Ectodermal cell (in vitro differentiated cells): ENCODE data around the gene GM2A.

ENCODE experiments used
- H3K27ac ChIP-seq: 2 replicates; pipeline ENCODE4 v1.7.0; 2013; ENCODE audit warnings: mild to moderate bottlenecking, low read depth, low read length; ENCODE audit not compliant: insufficient read depth, poor library complexity, severe bottlenecking
- H3K27me3 ChIP-seq: 2 replicates; pipeline ENCODE4 v1.7.0; 2013; ENCODE audit warnings: mild to moderate bottlenecking, low read length; ENCODE audit not compliant: insufficient read depth, control insufficient read depth, poor library complexity, severe bottlenecking
- H3K36me3 ChIP-seq: one replicate; pipeline ENCODE4 v1.7.0; 2013; ENCODE audit warnings: low read length; ENCODE audit not compliant: control insufficient read depth, insufficient read depth
- H3K4me1 ChIP-seq: one replicate; pipeline ENCODE4 v1.7.0; 2013; ENCODE audit warnings: low read length; ENCODE audit not compliant: control insufficient read depth, insufficient read depth
- H3K4me3 ChIP-seq: 2 replicates; pipeline ENCODE4 v1.7.0; 2013; ENCODE audit warnings: low read depth, low read length, control low read depth; ENCODE audit not compliant: insufficient read depth
- H3K9me3 ChIP-seq: 2 replicates; pipeline ENCODE4 v1.7.0; 2013; ENCODE audit warnings: mild to moderate bottlenecking, low read length, moderate library complexity; ENCODE audit not compliant: control insufficient read depth
- WGBS, 2 experiments: methylation state at CpG; one replicate each; pipeline ENCODE4 v1.1.7; 2013; ENCODE audit warnings: missing lambda C conversion rate in 2 of 2; 5-methylcytosine and 5-hydroxymethylcytosine counted together

The GM2A gene

DNA sequence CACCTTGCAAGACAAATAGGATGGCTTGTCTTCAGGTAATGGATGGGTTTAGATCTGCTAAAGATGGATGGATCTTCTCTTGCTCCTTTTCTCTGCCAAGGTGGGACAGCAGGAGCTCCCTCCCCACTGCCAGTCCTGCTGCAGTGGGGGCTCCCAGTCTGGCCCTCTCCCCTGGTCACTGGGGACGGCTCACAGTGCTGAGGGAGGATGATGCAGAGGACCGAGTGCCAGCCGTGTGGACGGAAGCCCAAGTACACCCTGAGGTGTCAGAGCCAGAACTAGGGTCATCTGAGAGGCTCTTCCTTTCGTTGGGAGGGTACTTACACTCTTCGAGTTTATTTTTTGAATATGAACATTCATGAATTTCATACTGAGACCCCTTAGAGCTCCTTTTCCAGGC, 34.8 kb upstream of the GM2A start:
- no peak overlapping the region for H3K4me3 ChIP-seq
- H3K27me3 ChIP-seq: peaks cover 15% of the 10 kb centered on the region
- no peaks in the 10 kb centered on the region for H3K9me3 ChIP-seq
- no peaks in the 10 kb centered on the region for H3K36me3 ChIP-seq
- no peaks in the 10 kb centered on the region for H3K4me1 ChIP-seq
- 86 to 91% methylated on average over 6 of the region's 6 CpGs for WGBS, 2 experiments
- no peak overlapping the region for H3K27ac ChIP-seq

DNA sequence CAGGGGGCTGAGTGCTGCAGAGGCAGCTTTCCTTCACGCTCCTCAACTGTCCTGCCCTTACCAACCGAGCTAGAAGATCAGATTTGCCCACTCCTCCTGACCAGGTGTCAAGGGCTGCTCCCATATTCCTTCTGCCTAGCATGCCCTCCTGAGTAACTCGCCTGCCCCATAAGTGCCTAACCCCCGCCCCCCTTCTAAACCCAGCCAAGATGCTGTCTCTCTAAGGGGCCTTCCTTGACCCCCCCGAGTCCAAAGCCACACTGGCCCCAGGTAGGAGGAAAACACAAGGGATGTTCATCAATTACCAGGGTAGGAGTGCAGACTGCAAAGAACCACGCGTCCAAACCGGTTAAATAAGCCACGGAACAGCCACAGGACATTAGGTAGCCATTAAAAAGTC, 33.8 kb upstream of the GM2A start:
- no peaks in the 10 kb centered on the region for H3K9me3 ChIP-seq
- no peak overlapping the region for H3K27ac ChIP-seq
- no peak overlapping the region for H3K4me3 ChIP-seq
- WGBS, 2 experiments: 91 to 96% methylated on average over 8 to 9 of the region's 9 CpGs
- H3K4me1 ChIP-seq: no peaks in the 10 kb centered on the region
- peaks cover 23% of the 10 kb centered on the region for H3K27me3 ChIP-seq
- H3K36me3 ChIP-seq: no peaks in the 10 kb centered on the region

DNA sequence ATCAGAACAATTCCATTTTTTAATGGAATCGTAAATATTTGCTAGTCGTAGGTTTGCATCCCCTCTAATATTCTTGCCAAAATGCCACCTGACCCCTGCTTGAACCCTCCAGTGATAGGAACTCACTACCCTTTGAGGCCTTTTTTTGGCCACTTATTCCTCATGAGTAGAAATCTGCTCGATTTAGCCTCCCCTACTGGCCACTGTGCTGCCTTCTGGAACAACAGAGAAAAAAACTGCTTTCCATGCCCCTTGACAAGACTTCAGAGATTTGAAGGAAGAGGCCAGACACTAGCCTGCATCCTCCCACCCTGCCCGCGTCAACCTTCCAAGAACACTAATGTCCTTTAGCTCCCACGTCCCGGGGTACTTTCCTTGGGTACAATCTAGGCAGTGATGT, 33.2 kb upstream of the GM2A start:
- Histone ChIP-seq H3K27ac (no peak overlapping the region), H3K36me3 (no peaks in the 10 kb centered on the region), H3K27me3 (peaks cover 23% of the 10 kb centered on the region), H3K4me1 (no peaks in the 10 kb centered on the region), H3K4me3 (no peak overlapping the region), H3K9me3 (no peaks in the 10 kb centered on the region)
- 89 to 90% methylated on average over 7 of the region's 7 CpGs for WGBS, 2 experiments

DNA sequence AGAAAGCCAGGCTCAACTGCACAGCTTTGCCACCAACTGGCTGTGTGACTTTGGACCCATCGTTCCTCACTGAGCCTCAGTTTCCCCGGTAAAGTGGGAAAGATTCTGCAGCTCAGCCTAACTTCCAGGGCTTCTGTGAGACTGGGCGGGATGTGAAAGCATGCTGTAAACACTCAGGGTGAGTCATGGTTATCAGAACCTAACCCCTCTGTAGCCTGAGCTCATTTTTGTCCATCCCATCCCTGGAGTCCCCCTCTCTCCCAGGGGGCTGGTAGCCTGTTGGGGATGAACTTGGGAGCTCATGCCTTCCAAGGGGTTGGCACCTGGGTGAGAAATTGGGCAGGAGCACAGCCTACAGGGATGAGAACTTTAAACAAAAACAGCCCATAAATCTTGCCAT, 31.4 kb upstream of the GM2A start:
- H3K4me3 ChIP-seq: no peak overlapping the region
- no peaks in the 10 kb centered on the region for H3K4me1 ChIP-seq
- H3K27ac ChIP-seq: no peak overlapping the region
- WGBS, 2 experiments: 90 to 91% methylated on average over 3 of the region's 3 CpGs
- H3K27me3 ChIP-seq: peaks cover 23% of the 10 kb centered on the region
- no peaks in the 10 kb centered on the region for H3K36me3 ChIP-seq
- H3K9me3 ChIP-seq: no peaks in the 10 kb centered on the region

DNA sequence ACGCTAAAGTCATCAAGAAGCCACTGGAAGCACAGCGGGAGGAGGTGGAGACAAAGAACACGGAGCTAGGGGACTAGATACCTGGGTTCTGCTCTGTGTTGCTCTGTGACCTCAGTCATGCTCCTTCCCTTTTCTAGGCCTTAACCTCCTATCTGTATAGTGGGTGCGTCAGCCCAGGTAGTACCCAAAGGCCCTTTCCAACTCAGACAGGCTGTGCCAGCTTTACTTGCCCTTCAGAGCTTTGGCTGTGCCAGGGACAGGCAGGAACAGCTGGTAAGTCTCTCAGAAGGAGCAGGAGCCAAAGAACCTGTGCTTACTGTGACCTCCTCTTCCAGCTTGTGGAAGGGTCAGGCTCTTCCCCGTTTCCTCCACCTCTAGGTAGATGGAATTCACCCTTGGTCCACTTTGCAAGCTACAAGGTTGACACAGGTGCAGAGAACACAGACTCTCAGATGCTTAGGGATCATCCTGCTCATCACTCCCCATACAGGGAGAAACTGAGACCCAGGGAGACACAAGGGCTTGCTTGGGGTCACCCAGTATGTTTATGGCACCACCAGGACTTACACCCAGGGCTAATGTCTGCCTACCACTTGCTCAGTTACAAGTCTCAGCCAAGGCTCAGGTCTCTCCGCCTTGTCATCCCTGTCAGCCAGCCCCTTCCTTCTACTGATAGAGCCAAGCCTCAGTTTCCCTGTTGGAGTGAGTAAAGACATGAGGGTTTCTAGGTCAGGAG, 30.8 kb upstream of the GM2A start:
- Histone ChIP-seq H3K4me3 (no peak overlapping the region), H3K27ac (no peak overlapping the region), H3K36me3 (no peaks in the 10 kb centered on the region), H3K27me3 (peaks cover 23% of the 10 kb centered on the region), H3K4me1 (no peaks in the 10 kb centered on the region), H3K9me3 (no peaks in the 10 kb centered on the region)
- 89% methylated on average over 6 of the region's 6 CpGs for WGBS, 2 experiments

DNA sequence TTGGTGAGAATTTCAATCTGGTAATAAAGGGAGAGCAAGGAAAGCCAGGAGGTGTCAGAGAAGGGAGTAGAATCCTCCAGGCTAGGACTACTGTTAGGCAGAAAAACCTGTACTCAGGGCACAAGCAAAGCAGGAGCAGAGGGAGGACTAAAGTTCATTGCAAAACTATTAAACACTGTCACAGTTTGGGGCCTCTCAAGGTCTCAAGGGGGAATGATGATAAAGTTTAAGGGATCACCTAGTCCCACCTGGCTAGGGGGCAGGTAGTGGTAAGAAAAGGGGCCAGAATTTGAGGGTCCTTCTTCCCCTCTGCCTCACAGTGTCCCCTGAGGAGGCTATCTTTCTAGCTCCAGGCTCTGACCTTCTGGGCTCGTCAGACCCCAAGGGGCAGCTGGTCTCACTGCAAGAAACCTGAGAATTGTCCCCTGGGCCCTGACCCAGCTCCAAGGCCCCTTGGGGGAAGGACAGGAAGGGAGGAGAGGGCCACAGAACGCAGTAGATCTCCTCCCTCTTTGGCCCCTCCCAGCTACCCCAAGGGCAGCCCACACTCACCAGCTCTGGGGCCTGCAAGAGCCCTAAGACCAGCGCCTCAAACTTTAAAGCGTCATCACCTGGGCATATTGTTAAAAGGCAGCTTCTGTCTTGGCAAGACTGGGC, 30.1 kb upstream of the GM2A start:
- 27% methylated on average over 3 to 4 of the region's 4 CpGs for WGBS, 2 experiments
- Histone ChIP-seq H3K27me3 (peaks cover 23% of the 10 kb centered on the region), H3K4me3 (no peak overlapping the region), H3K27ac (no peak overlapping the region), H3K4me1 (no peaks in the 10 kb centered on the region), H3K9me3 (no peaks in the 10 kb centered on the region), H3K36me3 (no peaks in the 10 kb centered on the region)

DNA sequence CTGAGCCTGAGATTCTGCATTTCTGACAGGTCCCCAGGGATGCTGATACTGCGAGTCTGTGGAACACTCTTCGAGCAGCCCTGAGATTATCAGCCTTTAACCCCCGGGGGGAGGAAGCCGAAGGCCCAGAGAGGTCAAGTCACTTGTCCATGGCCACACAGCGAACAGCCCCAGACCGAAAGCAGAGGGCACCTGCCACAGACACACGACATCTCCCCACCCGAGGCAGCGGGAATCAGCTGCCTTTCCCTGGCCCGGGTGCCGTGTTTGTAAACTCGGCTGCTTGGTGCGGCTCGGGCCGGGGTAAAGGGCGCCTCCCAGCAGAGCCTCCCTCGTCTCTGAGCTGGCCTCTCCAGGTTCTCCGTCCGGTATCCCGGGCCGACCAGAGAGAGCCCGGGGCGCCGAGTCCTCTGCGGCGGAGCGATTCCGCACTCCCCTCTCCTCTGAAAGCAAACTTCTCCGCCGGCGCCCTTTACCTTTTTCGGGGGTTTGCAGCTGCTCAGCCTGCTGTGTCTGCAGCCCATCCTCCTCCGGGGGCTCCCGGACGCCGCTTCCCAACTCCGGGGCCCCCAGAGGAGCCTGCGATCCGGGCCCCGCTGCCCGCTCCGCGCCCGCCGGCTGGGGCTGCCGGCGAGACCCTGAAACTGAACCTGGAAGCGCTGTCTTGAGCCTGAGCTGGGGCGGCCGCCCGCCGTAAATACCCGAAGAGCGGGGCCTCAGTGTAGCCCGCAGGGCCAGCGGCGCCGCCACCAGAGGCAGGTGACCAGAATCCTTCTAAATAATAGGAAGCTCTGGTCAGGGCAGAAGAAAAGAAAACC, 29.3 kb upstream of the GM2A start, which contains the start of gene CCDC69:
Gene CCDC69 (minus strand): TSS at position 646 of the 818 bp plus-strand sequence. CDS start 122 bp downstream, at position 524.
- Histone ChIP-seq H3K36me3 (no peaks in the 10 kb centered on the region), H3K9me3 (no peaks in the 10 kb centered on the region), H3K4me3 (peak within 1 kb of the TSS; percentile 49), H3K27me3 (peaks cover 23% of the 10 kb centered on the region), H3K27ac (no peak within 1 kb of the TSS), H3K4me1 (no peaks in the 10 kb centered on the region)
- WGBS, 2 experiments: 2% methylated on average over 58 of the region's 58 CpGs

DNA sequence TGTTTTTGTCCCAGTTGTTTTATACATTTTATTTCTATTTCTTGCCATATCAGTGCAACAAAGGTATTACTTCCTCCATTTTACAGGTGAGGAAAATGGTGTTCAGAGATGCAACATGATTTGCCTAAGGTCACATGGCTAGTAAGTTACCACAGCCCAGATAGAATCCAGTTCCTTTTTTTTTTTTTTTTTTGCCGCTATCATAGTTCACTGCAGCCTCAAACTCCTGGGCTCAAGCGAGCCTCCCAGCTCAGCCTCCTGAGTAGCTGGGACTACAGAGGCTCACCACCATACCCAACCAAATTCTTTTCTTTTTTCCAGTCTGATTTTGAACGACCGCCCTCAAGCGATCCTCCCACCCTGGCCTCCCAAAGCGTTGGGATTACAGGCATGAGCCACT, 28.6 kb upstream of the GM2A start:
- Histone ChIP-seq H3K4me3 (no peak overlapping the region), H3K4me1 (no peaks in the 10 kb centered on the region), H3K36me3 (no peaks in the 10 kb centered on the region), H3K27me3 (peaks cover 23% of the 10 kb centered on the region), H3K27ac (no peak overlapping the region), H3K9me3 (no peaks in the 10 kb centered on the region)
- 88 to 93% methylated on average over 5 to 6 of the region's 6 CpGs for WGBS, 2 experiments

DNA sequence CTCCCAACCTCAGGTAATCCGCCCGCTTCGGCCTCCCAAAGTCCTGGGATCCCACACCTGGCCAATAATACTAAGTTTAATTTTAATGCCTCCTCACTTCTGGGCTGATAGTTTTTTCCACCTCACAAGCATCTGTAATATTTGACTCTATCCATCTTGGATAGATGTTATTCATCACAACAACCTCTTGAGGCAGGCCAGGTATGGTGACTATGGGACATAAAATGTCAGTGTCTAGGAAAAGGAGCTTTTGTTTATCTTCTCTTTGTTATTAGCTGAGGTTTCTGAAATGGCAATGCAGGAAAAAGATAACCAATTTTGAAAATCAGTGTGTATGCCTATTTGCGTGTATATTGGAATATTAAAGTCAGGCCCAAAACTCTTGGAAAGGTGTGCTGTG, 27.9 kb upstream of the GM2A start:
- WGBS, 2 experiments: 91% methylated on average over 4 of the region's 4 CpGs
- no peaks in the 10 kb centered on the region for H3K4me1 ChIP-seq
- H3K36me3 ChIP-seq: no peaks in the 10 kb centered on the region

DNA sequence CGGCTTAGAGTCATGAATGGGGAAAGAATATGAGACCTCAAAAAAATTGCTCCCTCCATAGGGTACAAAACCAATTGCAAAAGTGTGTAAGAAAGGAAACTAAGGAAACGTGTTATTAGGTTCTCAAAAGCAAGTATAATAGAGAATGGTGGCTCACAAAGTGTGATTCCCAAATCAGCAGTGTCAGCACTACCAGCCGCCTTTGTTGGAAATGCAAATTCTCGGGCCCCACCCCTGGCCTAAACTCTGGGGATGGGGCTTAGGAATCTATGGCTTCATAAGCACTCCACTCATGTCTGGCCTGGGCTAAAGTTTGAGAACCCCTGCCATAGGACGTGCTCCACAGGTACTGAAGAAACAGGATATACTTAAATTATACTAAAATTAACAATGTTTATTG, 27.5 kb upstream of the GM2A start:
- H3K27ac ChIP-seq: no peak overlapping the region
- peaks cover 23% of the 10 kb centered on the region for H3K27me3 ChIP-seq
- 47 to 50% methylated on average over 4 of the region's 5 CpGs for WGBS, 2 experiments
- H3K4me3 ChIP-seq: no peak overlapping the region
- H3K36me3 ChIP-seq: no peaks in the 10 kb centered on the region
- no peaks in the 10 kb centered on the region for H3K9me3 ChIP-seq
- no peaks in the 10 kb centered on the region for H3K4me1 ChIP-seq

More for the DNA sequence above, 27.9 kb upstream of the GM2A start:
- Histone ChIP-seq H3K27ac (no peak overlapping the region), H3K9me3 (no peaks in the 10 kb centered on the region), H3K4me3 (no peak overlapping the region), H3K27me3 (peaks cover 23% of the 10 kb centered on the region)
